GM21360 (cell line): Measurements from ENCODE around the gene POLN.

Experiments
- ATAC-seq: cut with Tn5 transposase; IDR thresholded peaks from one replicate; pipeline ENCODE4 v1.9.1; 2021; ENCODE audit warnings: mild to moderate bottlenecking, moderate library complexity; ENCODE audit not compliant: unreplicated experiment

The POLN gene

GRCh38 chr4:2062168-2062807, 179.6 kb downstream of the POLN start:
- ATAC-seq = no peak

DNA sequence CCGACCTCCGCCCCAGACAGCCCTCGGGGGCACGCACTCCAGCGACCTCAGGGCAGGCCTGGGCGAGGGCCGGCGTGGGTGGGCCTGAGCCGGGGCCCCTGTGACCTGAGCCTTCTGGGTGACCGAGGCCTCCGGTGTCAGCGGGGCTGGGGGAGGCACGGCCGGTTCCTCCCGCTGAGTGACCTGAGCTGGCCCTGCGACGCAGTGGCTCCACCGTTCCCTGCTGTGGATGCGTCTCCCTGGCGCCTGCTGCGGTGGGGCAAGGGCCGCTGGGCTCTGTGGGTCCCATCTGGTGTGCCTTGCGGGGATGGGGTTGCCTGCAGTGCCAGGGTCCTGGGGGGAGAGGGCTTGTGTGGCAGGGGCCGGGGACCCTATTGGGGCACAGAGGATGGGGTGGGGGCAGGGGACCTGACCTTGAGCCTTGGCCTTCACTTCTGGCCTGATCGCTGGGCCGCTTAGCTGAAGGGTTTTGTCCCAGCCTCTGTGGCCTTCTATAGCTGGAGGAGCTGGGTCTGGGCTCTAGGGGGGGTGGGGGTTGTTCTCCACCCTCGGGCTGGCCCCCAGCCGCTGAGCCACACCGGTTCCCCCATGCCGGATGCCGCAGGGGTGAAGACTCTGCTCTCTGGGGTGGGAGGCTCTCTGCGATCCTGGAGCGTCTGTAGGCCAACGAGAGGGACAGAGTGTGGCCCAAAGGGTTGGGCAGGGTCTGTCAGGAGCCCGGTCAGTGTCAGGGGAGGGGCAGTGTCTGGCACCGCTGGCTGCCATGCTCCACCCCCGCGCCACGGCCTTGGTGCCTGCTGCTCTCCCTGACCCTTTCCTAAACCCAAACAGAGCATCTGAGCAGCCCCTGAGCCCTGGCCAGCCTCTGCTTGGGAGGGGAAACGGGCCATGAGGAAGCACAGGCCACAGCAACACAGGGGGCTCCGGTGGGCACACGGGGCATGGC, 180.5 kb downstream of the POLN start:
- ATAC-seq = no peak

DNA sequence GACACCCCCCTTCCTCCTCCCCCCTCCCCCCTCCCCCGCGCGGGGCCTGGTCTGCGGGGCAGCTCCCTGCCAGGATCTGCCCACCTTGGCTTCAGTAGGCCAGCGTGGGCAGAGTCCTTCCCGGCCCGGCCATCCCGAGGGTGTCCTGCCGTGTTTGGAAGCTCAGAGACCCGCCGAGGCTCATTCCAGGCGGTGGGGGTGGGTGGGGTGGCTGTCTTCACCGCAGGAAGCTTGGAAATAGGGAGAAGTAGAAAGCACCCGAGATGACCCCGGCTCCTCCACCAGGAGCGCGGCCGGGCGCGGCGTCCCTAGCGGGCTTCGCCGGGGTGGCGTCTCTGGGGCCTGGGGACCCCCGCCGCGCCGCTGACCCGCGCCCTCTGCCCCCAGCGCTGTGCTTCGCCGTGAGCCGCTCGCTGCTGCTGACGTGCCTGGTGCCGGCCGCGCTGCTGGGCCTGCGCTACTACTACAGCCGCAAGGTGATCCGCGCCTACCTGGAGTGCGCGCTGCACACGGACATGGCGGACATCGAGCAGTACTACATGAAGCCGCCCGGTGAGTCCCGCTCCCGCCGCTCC, 181.2 kb downstream of the POLN start:
- ATAC-seq = no peak

GRCh38 chr4:2059726-2060602, 182.0 kb downstream of the POLN start:
- no peak for ATAC-seq

- ATAC-seq = no peak
Measured at GRCh38 chr4:2059046-2059725, 182.7 kb downstream of the POLN start, which contains the start of gene NAT8L. TSS of gene NAT8L (plus strand) at chr4:2059327. CDS start at chr4:2059512, 185 bp downstream.

- no peak for ATAC-seq
Measured at GRCh38 chr4:2058264-2059045, 183.5 kb downstream of the POLN start.

GRCh38 chr4:2057382-2058065, 184.4 kb downstream of the POLN start:
- no peak for ATAC-seq

- no peak for ATAC-seq
Measured at GRCh38 chr4:2054217-2054616, 187.7 kb downstream of the POLN start.

DNA sequence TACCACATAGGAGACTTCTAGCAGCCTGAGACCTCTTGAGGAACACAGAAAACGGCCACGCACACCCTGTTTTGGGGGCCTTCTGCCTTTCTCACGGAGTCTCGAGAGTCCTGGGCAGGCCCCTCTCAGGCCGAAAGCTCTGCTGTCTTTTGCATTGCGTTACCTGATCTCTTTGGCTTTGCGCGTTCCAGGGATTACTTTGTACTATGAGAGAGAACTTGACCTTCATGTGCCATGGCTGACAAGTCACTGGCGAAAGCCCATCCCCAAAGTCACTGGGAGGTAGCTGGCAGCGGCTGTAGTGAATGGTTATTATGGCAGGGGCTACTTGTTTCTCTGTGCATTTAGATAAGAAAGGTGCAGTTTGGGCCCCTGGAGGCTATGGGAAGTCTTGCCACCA, 190.8 kb downstream of the POLN start:
- ATAC-seq = no peak

DNA sequence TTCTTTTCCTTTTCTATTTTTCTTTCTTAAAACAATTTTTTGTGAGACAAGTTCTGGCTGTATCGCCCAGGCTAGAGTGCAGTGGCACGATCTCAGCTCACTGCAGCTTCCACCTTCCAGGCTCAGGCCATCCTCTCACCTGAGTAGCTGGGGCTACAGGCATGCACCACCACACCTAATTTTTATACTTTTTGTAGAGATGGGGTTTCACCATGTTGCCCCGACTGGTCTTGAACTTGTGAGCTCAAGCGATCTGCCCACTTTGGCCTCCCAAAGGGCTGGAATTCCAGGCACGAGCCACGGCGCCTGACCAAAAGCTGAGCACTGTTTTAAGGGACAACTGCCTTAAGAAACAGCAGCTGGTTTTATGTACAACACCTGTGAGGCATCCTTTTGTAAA, 192.1 kb downstream of the POLN start:
- ATAC-seq = no peak

DNA sequence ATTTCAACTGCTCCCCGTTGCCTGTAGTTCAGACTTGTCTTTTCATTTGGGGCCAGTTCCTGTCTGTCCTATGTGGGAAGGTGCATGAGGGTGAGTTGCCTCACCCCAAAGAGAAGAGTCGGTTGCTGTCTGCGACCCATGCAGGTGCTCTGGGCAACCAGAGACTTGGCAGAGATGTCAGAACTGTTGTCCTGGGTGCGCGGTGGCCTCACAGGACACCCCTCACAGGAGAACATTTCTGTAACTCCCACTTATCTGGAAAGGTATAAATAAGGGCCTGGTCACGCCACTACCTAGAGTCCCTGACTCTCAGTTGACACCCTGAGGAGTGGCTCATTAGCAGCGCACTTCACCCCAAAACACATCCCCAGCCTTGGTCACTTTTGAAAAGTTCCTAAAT, 192.5 kb downstream of the POLN start:
- no peak for ATAC-seq

GRCh38 chr4:2048831-2049230, 193.1 kb downstream of the POLN start:
- ATAC-seq = no peak

- ATAC-seq = no peak
Measured at GRCh38 chr4:2047781-2048581, 193.9 kb downstream of the POLN start.

DNA sequence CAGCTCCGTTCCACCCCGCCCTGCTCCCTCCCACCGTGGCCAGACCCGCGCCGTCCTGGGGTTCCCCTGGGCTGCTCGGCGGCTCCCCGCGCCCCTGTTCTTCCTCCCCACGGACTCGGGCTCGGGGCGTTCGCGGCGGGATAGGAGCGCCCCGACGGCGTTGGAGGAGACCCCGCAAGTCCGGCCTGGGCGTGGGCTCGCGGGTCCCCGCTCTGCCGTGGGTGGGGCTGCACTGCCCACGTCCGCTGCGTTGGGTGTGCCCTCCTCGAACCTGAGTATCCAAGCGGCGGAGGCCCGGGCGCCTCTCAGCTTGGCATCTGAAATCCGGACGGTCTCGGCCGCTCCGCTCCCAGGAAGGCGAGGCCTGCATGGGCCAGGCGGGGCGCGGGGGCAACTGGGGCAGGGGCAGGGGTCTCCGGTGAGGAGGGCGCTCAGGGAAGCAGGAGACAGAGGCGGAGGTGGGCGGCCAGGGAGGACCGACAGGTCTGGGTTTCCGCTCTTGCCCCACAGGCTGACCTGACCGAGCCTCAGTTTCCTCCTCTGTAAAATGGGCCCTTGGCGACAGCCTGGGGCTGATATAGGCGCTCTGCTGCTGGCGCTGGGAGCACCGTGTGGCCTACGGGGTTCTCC, 194.8 kb downstream of the POLN start:
- ATAC-seq = no peak

DNA sequence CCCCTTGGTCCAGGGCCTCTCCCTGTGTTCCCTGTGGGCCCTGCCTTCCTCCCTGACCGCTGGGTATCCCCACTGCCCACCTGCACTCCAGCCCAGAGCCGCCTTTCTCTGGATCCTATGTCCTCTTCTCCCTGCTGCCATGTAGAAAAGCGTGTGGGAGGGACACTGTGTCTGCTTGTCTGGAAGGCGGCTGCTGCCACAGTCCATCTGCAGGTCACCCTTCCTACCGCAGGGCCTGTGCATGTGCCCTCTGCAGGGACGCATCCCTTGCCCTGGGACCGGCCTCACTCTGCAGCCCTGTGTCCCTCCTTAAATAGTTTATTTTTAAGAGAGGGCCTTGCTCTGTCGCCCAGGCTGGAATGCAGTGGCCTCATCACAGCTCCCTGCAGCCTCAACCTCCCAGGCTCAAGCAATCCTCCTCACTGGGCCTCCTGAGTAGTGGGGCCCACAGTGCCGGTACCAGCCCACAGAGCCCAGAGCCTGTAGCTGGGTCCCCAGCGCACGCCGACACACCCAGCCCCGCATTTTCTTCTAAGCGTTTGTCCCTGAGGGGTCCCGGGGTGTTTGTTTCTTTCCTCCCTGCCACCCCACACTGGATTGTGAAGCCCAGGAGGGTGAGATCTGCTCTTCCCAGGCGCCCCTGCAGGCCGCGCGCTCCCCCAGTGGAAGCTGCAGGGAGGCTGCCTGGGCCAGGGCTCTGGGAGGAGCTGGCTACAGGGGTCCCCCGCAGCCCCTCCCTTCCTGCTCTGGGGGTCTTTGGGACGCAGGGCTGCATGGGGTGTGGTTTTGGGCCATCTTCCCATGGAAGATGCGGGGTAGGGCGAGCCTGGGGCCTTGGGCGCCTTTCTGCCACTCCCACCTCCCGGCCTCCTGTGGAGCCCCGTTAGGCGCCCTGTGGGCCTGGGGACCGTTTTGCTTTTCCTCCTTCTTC, 195.6 kb downstream of the POLN start:
- ATAC-seq = no peak

- ATAC-seq = no peak
Measured at GRCh38 chr4:2045518-2045951, 196.4 kb downstream of the POLN start.
